ENCODE results near the gene ADD2. TPM values are rescaled to one million over a fixed set of nuclear protein-coding genes. Genes with fewer than 3 reads are reported as not detected.

ADD2 gene
- total RNA-seq, 1 experiment from 2014 or later, result 0.23 TPM

DNA sequence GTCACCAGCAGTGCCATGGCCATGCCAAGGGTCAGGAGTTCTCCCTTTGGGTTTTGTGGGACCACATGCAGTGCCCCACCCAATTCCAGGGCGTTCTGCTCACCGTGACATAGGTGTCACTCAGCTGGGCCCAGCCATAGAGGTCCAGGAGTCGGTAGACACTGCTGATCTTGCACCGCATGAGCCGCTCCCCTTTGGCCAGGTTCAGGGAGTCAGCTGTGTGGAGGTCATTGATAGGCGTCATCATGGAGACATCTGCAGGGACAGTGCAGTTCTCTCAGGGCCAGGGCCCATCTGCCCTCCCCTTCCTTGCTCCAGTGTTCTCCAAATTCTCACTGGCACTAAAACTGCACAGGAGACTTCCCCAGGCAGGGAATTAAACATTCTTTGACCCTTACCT lies 71.9 kb downstream of the ADD2 start:
- Mint-ChIP-seq H3K36me3 (ENCODE audit: insufficient read depth, unreplicated experiment) (no peaks in the 10 kb centered on the region), H3K9me3 (ENCODE audit: unreplicated experiment) (no peaks in the 10 kb centered on the region), H3K27me3 (ENCODE audit: insufficient read depth, unreplicated experiment) (peaks cover 35% of the 10 kb centered on the region), H3K4me3 (ENCODE audit: unreplicated experiment) (no peak overlapping the region), H3K4me1 (ENCODE audit: insufficient read depth, unreplicated experiment) (peaks cover 5% of the 10 kb centered on the region), H3K27ac (ENCODE audit: low read depth, unreplicated experiment) (no peak overlapping the region)
- intact Hi-C loops (cut with micrococcal nuclease), result no loop called here
- no TSS peak for BruUV-seq (replicated peaks)
- no peak for DNase-seq (ENCODE audit: unreplicated experiment)
- CTCF ChIA-PET, result interaction anchor here (1.1 kb wide), 1 partner anchor 165 kb away, joined by 3 read pairs; no protein-coding TSS in a partner anchor
- POLR2A ChIA-PET, result no interaction called here
- TF ChIP-seq, protein P1, sequence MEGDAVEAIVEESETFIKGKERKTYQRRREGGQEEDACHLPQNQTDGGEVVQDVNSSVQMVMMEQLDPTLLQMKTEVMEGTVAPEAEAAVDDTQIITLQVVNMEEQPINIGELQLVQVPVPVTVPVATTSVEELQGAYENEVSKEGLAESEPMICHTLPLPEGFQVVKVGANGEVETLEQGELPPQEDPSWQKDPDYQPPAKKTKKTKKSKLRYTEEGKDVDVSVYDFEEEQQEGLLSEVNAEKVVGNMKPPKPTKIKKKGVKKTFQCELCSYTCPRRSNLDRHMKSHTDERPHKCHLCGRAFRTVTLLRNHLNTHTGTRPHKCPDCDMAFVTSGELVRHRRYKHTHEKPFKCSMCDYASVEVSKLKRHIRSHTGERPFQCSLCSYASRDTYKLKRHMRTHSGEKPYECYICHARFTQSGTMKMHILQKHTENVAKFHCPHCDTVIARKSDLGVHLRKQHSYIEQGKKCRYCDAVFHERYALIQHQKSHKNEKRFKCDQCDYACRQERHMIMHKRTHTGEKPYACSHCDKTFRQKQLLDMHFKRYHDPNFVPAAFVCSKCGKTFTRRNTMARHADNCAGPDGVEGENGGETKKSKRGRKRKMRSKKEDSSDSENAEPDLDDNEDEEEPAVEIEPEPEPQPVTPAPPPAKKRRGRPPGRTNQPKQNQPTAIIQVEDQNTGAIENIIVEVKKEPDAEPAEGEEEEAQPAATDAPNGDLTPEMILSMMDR (IDR thresholded peaks at IDR 0.05; ENCODE audit: unreplicated experiment), result no peak

DNA sequence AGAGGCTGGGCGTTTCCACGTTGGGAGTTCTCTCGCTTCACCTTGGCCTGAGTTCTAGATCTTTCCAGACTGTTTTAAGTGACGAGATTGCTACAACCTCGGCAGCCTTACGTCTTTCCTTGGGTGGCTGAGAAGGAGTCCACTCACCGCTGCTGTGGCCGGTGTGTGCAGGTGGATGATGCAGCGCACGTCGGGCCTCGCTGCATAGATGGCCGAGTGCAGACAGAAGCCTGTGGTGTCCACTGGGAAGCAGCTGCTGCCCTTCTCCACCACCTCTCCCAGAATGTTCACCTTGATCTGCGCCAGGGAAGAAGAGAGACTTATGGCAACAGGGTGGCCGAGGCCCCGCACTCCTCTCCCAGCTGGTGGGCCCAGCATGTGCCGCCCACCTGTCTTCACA lies 75.7 kb downstream of the ADD2 start:
- TF ChIP-seq, protein P1 (IDR thresholded peaks at IDR 0.05; ENCODE audit: unreplicated experiment), result no peak
- intact Hi-C loops (cut with micrococcal nuclease), result no loop called here
- no peak overlapping the region for H3K27ac Mint-ChIP-seq (ENCODE audit: low read depth, unreplicated experiment)
- DNase-seq (ENCODE audit: unreplicated experiment), result no peak
- no peaks in the 10 kb centered on the region for H3K4me1 Mint-ChIP-seq (ENCODE audit: insufficient read depth, unreplicated experiment)
- peaks cover 31% of the 10 kb centered on the region for H3K27me3 Mint-ChIP-seq (ENCODE audit: insufficient read depth, unreplicated experiment)
- no peaks in the 10 kb centered on the region for H3K36me3 Mint-ChIP-seq (ENCODE audit: insufficient read depth, unreplicated experiment)
- no peaks in the 10 kb centered on the region for H3K9me3 Mint-ChIP-seq (ENCODE audit: unreplicated experiment)
- no peak overlapping the region for H3K4me3 Mint-ChIP-seq (ENCODE audit: unreplicated experiment)
- no TSS peak for BruUV-seq (replicated peaks)
- ChIA-PET POLR2A (no interaction called here), CTCF (no interaction called here)

DNA sequence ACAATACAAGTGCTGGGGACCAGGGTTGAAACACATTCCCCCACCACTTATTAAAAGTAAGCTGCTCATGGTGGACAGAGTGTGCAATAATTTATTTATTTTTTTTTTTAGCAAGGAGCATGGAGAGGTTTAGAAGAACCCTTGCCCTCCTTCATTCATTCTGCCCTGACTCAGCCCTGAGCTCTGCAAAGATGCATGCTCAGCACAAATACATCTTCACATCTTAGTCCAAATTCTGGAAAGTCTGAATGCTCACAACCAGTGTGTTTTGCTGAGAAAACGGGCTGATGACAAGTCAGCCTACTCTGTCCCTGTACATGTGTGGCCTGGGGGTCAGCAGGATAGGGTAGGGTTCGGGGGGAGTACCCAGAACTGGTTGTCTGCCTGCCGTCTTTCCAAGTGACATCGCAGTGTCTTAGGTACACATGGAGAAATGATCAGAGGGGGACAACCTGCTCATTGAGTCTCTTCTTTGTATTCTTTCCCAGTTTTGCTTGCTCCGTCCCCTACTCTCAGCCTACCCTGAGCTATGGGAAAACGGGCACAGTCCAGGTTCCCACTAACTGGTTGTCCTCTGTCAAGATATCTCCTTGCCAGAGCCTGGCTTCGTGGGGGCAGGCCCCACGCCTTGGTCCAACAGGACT lies 76.4 kb downstream of the ADD2 start:
- H3K9me3 Mint-ChIP-seq (ENCODE audit: unreplicated experiment), result no peaks in the 10 kb centered on the region
- ChIA-PET CTCF (no interaction called here), POLR2A (no interaction called here)
- TF ChIP-seq, protein P1 (IDR thresholded peaks at IDR 0.05; ENCODE audit: unreplicated experiment), result no peak
- no peaks in the 10 kb centered on the region for H3K36me3 Mint-ChIP-seq (ENCODE audit: insufficient read depth, unreplicated experiment)
- DNase-seq (ENCODE audit: unreplicated experiment), result no peak
- no peak overlapping the region for H3K27ac Mint-ChIP-seq (ENCODE audit: low read depth, unreplicated experiment)
- intact Hi-C loops (cut with micrococcal nuclease), result no loop called here
- H3K27me3 Mint-ChIP-seq (ENCODE audit: insufficient read depth, unreplicated experiment), result peaks cover 32% of the 10 kb centered on the region
- H3K4me1 Mint-ChIP-seq (ENCODE audit: insufficient read depth, unreplicated experiment), result peaks cover 4% of the 10 kb centered on the region
- no peak overlapping the region for H3K4me3 Mint-ChIP-seq (ENCODE audit: unreplicated experiment)
- no TSS peak for BruUV-seq (replicated peaks)

DNA sequence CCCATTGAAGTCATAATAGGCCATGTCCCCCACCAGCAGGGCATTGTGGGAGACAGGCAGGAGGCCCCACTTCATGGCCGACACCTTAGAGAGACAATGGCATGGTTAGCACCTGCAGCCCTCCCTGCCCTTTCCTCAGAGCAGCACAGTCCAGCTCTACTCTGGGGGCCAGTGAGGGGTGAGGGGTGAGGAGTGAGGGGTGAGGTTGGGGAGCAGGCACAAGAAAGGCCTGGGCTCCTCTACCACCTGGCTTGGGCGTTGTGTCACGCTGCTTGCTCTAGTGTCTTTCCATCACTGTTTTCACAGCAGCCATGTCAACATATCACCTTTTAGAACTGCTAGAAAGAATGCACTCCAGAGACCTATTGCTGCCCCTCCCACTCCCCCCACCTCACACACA lies 77.2 kb downstream of the ADD2 start:
- H3K4me3 Mint-ChIP-seq (ENCODE audit: unreplicated experiment), result no peak overlapping the region
- H3K27ac Mint-ChIP-seq (ENCODE audit: low read depth, unreplicated experiment), result no peak overlapping the region
- POLR2A ChIA-PET, result no interaction called here
- H3K4me1 Mint-ChIP-seq (ENCODE audit: insufficient read depth, unreplicated experiment), result peaks cover 11% of the 10 kb centered on the region
- peaks cover 39% of the 10 kb centered on the region for H3K27me3 Mint-ChIP-seq (ENCODE audit: insufficient read depth, unreplicated experiment)
- intact Hi-C loops (cut with micrococcal nuclease), result no loop called here
- no peak for DNase-seq (ENCODE audit: unreplicated experiment)
- BruUV-seq (replicated peaks), result no TSS peak
- no peaks in the 10 kb centered on the region for H3K9me3 Mint-ChIP-seq (ENCODE audit: unreplicated experiment)
- CTCF ChIA-PET, result no interaction called here
- no peaks in the 10 kb centered on the region for H3K36me3 Mint-ChIP-seq (ENCODE audit: insufficient read depth, unreplicated experiment)
- TF ChIP-seq, protein P1 (IDR thresholded peaks at IDR 0.05; ENCODE audit: unreplicated experiment), result no peak
